Fibroblast of lung (primary cell): ENCODE measurements around the gene COL24A1. TPM values are rescaled to one million over a fixed set of nuclear protein-coding genes. Genes with fewer than 3 reads are reported as not detected.

ENCODE experiments used
- DNase-seq, 2 donors: peaks; one replicate each; pipeline versions ENCODE4 v3.0.0 to v3.0.0-alpha.2; 2010; ENCODE audit warnings: low read depth in 2 of 2
- H2AFZ ChIP-seq: 2 replicates; pipeline ENCODE4 v1.5.1; 2012; ENCODE audit warnings: low read length, control low read depth, inconsistent platforms
- H3K27ac ChIP-seq: 2 replicates; pipeline ENCODE4 v1.5.1; 2011; ENCODE audit warnings: low read length, control low read depth; ENCODE audit not compliant: insufficient read depth
- H3K27me3 ChIP-seq: 2 replicates; pipeline ENCODE4 v1.5.1; 2011; ENCODE audit warnings: mild to moderate bottlenecking, low read length; ENCODE audit not compliant: control insufficient read depth, insufficient read depth
- H3K36me3 ChIP-seq: 2 replicates; pipeline ENCODE4 v1.5.1; 2011; ENCODE audit warnings: low read length; ENCODE audit not compliant: control insufficient read depth, insufficient read depth
- H3K4me1 ChIP-seq: 2 replicates; pipeline ENCODE4 v1.5.1; 2011; ENCODE audit warnings: low read length; ENCODE audit not compliant: control insufficient read depth, insufficient read depth; ENCODE audit errors: extremely low read depth
- H3K4me2 ChIP-seq: 2 replicates; pipeline ENCODE4 v1.5.1; 2011; ENCODE audit warnings: low read length, control low read depth; ENCODE audit not compliant: insufficient read depth; ENCODE audit errors: extremely low read depth
- H3K4me3 ChIP-seq, 4 experiments: fragments of 200-600 bp in 1 of 4; sonication (generic) in 1 of 4; replicated peaks in 1 of 4; 2 replicates each; pipeline ENCODE4 v1.5.1; 2011 to 2016; ENCODE audit warnings: low read length in 4 of 4, low read depth in 3 of 4, mild to moderate bottlenecking in 3 of 4, control low read depth in 2 of 4, inconsistent platforms in 1 of 4, mixed read lengths in 1 of 4; ENCODE audit not compliant: insufficient read depth in 1 of 4; ENCODE audit errors: control extremely low read depth in 1 of 4
- H3K79me2 ChIP-seq: 2 replicates; pipeline ENCODE4 v1.5.1; 2012; ENCODE audit warnings: mild to moderate bottlenecking, low read length, inconsistent platforms; ENCODE audit not compliant: control insufficient read depth, insufficient read depth
- H3K9ac ChIP-seq: 2 replicates; pipeline ENCODE4 v1.5.1; 2011; ENCODE audit warnings: mild to moderate bottlenecking, low read length, control low read depth; ENCODE audit not compliant: insufficient read depth
- H3K9me3 ChIP-seq: 2 replicates; pipeline ENCODE4 v1.5.1; 2012; ENCODE audit warnings: low read depth, low read length; ENCODE audit not compliant: control insufficient read depth, insufficient read depth
- H4K20me1 ChIP-seq: 2 replicates; pipeline ENCODE4 v1.5.1; 2011; ENCODE audit warnings: low read length; ENCODE audit not compliant: control insufficient read depth, insufficient read depth; ENCODE audit errors: extremely low read depth
- CTCF ChIP-seq, 2 donors: IDR thresholded peaks in 1 of 2; conservative IDR thresholded peaks in 1 of 2; 1 replicate in 1 of 2; 2 replicates in 1 of 2; pipeline ENCODE4 v1.5.1; 2011 to 2012; ENCODE audit warnings: low read length in 2 of 2, control low read depth in 1 of 2, inconsistent platforms in 1 of 2, low read depth in 1 of 2, mild to moderate bottlenecking in 1 of 2
- EZH2 ChIP-seq: IDR thresholded peaks from 2 replicates; pipeline ENCODE4 v1.5.1; 2012; ENCODE audit warnings: low read length, control low read depth, mild to moderate bottlenecking; ENCODE audit errors: missing control alignments
- polyA plus RNA-seq, 2 donors: library from polyadenylated mRNA; depleted of rRNA in 1 of 2; stranded (reverse) in 1 of 2; unstranded in 1 of 2; fragments of >200 nt; gene quantifications; 2 replicates each; pipeline ENCODE4 v1.2.1, GENCODE V29; 2011 to 2012; ENCODE audit warnings: missing spikeins in 1 of 2
- total RNA-seq: library from RNA; depleted of rRNA; stranded (reverse); fragments of >200 nt; gene quantifications from 2 replicates; pipeline ENCODE4 v1.2.1, GENCODE V29; 2014

COL24A1 gene
- total and polyA plus RNA-seq, 2 donors (not counting 1 experiment from before 2014, with no cell fraction given) = 0.31 to 3.3 TPM

GRCh38 chr1:86064899-86065298, 91.7 kb downstream of the COL24A1 start:
- Histone ChIP-seq H3K4me1 (peaks cover 13% of the 10 kb centered on the region), H2AFZ (no peak overlapping the region), H3K27me3 (no peaks in the 10 kb centered on the region), H3K27ac (no peak overlapping the region), H3K4me3 (no peak overlapping the region), H4K20me1 (no peaks in the 10 kb centered on the region), H3K79me2 (no peaks in the 10 kb centered on the region), H3K9me3 (no peaks in the 10 kb centered on the region), H3K36me3 (no peaks in the 10 kb centered on the region), H3K4me2 (no peak overlapping the region), H3K9ac (no peak overlapping the region)
- TF ChIP-seq EZH2 = no peak
- no peak for DNase-seq

- no peaks in the 10 kb centered on the region for H3K9me3 ChIP-seq
- H2AFZ ChIP-seq = no peak overlapping the region
- no peaks in the 10 kb centered on the region for H3K79me2 ChIP-seq
- no peaks in the 10 kb centered on the region for H4K20me1 ChIP-seq
- peaks cover 6% of the 10 kb centered on the region for H3K4me1 ChIP-seq
- H3K9ac ChIP-seq = no peak overlapping the region
- H3K4me3 ChIP-seq = no peak overlapping the region
- no peak for TF ChIP-seq CTCF (conservative IDR thresholded peaks at IDR 0.05 in 1 of 2, IDR thresholded peaks at IDR 0.05 in 1 of 2; ENCODE audit: low read depth in 1 of 2, low read length in 2 of 2)
- no peak for TF ChIP-seq EZH2
- no peaks in the 10 kb centered on the region for H3K27me3 ChIP-seq
- no peak for DNase-seq
- H3K36me3 ChIP-seq = no peaks in the 10 kb centered on the region
- no peak overlapping the region for H3K4me2 ChIP-seq
- H3K27ac ChIP-seq = no peak overlapping the region
These were observed 92.9 kb downstream of the COL24A1 start for GRCh38 chr1:86063721-86064120.

GRCh38 chr1:86062453-86062852, 94.1 kb downstream of the COL24A1 start:
- H3K27ac ChIP-seq = no peak overlapping the region
- H3K4me3 ChIP-seq = no peak overlapping the region
- H3K4me2 ChIP-seq = no peak overlapping the region
- no peaks in the 10 kb centered on the region for H3K9me3 ChIP-seq
- H3K4me1 ChIP-seq = no peaks in the 10 kb centered on the region
- H3K27me3 ChIP-seq = no peaks in the 10 kb centered on the region
- H3K36me3 ChIP-seq = no peaks in the 10 kb centered on the region
- no peak for TF ChIP-seq EZH2
- TF ChIP-seq CTCF (conservative IDR thresholded peaks at IDR 0.05 in 1 of 2, IDR thresholded peaks at IDR 0.05 in 1 of 2; ENCODE audit: low read depth in 1 of 2, low read length in 2 of 2) = no peak
- DNase-seq = peak in 1 of 2 donors; percentile 48
- H3K9ac ChIP-seq = no peak overlapping the region
- no peaks in the 10 kb centered on the region for H3K79me2 ChIP-seq
- H4K20me1 ChIP-seq = no peaks in the 10 kb centered on the region
- no peak overlapping the region for H2AFZ ChIP-seq
